ENCODE results near the gene STK35.

The STK35 gene

GRCh38 chr20:2101057-2101864 is at the start of gene STK35:
Gene STK35 (plus strand): TSS chr20:2101827. CDS start chr20:2101882, 55 bp downstream.
- peak in 1 of 2 experiments; percentile 78 for DNase-seq

- DNase-seq, result no peak
Measured at GRCh38 chr20:2051946-2052345, 49.7 kb upstream of the STK35 start.

- no peak for DNase-seq
Measured at GRCh38 chr20:2052741-2053140, 48.9 kb upstream of the STK35 start.

- no peak for DNase-seq
Measured at GRCh38 chr20:2053615-2054014, 48.0 kb upstream of the STK35 start.

GRCh38 chr20:2054911-2055310 is 46.7 kb upstream of the STK35 start:
- no peak for DNase-seq

GRCh38 chr20:2059411-2059810 is 42.2 kb upstream of the STK35 start:
- no peak for DNase-seq

- DNase-seq, result no peak
Measured at GRCh38 chr20:2065099-2065498, 36.5 kb upstream of the STK35 start.

- DNase-seq, result no peak
Measured at GRCh38 chr20:2066461-2067122, 35.0 kb upstream of the STK35 start.

GRCh38 chr20:2080532-2081224 is 20.9 kb upstream of the STK35 start:
- DNase-seq, result no peak

GRCh38 chr20:2084703-2085102 is 16.9 kb upstream of the STK35 start:
- no peak for DNase-seq

GRCh38 chr20:2086177-2086979 is 15.2 kb upstream of the STK35 start:
- DNase-seq, result no peak

- no peak for DNase-seq
Measured at GRCh38 chr20:2086980-2087377, 14.6 kb upstream of the STK35 start.

- no peak for DNase-seq
Measured at GRCh38 chr20:2088891-2089290, 12.7 kb upstream of the STK35 start.

- no peak for DNase-seq
Measured at GRCh38 chr20:2089447-2089846, 12.2 kb upstream of the STK35 start.

- no peak for DNase-seq
Measured at GRCh38 chr20:2093159-2093781, 8.4 kb upstream of the STK35 start.

GRCh38 chr20:2093883-2094282 is 7.7 kb upstream of the STK35 start:
- no peak for DNase-seq

GRCh38 chr20:2101865-2102584 is 398 bp downstream of the STK35 start:
- peak; percentile 87 to 97 for DNase-seq

GRCh38 chr20:2102585-2103460 is 1.2 kb downstream of the STK35 start:
- peak; percentile 19 to 87 for DNase-seq

GRCh38 chr20:2103461-2104153 is 2.0 kb downstream of the STK35 start:
- no peak for DNase-seq

- no peak for DNase-seq
Measured at GRCh38 chr20:2104236-2104635, 2.6 kb downstream of the STK35 start.

Measured in NCI-H187 (cell line).